Activated CD4-positive, CD25-positive, alpha-beta regulatory T cell treated with anti-CD3 and anti-CD28 coated beads, Interleukin-2, amount 50 U/mL, for 24 hours (primary cell): Measurements from ENCODE around the gene ZRANB2.

Experiments used
- ATAC-seq, 2 donors: fragments of 150-1000 bp; cut with Tn5 transposase; one replicate each; pipeline ENCODE4 v1.10.0; 2021; ENCODE audit warnings: mild to moderate bottlenecking in 1 of 2, moderate library complexity in 1 of 2

ZRANB2 gene

GRCh38 chr1:71068325-71069240 lies 12.3 kb downstream of the ZRANB2 start:
- no peak for ATAC-seq

GRCh38 chr1:71054791-71055190 lies 26.0 kb downstream of the ZRANB2 start:
- no peak for ATAC-seq

GRCh38 chr1:71054281-71054731 lies 26.5 kb downstream of the ZRANB2 start:
- no peak for ATAC-seq

- ATAC-seq = no peak
Observed at GRCh38 chr1:71053758-71054157, 27.1 kb downstream of the ZRANB2 start.

GRCh38 chr1:71053146-71053545 lies 27.7 kb downstream of the ZRANB2 start:
- no peak for ATAC-seq

GRCh38 chr1:71049951-71050598 lies 30.8 kb downstream of the ZRANB2 start:
- peak in 1 of 2 donors; percentile 39 for ATAC-seq

DNA sequence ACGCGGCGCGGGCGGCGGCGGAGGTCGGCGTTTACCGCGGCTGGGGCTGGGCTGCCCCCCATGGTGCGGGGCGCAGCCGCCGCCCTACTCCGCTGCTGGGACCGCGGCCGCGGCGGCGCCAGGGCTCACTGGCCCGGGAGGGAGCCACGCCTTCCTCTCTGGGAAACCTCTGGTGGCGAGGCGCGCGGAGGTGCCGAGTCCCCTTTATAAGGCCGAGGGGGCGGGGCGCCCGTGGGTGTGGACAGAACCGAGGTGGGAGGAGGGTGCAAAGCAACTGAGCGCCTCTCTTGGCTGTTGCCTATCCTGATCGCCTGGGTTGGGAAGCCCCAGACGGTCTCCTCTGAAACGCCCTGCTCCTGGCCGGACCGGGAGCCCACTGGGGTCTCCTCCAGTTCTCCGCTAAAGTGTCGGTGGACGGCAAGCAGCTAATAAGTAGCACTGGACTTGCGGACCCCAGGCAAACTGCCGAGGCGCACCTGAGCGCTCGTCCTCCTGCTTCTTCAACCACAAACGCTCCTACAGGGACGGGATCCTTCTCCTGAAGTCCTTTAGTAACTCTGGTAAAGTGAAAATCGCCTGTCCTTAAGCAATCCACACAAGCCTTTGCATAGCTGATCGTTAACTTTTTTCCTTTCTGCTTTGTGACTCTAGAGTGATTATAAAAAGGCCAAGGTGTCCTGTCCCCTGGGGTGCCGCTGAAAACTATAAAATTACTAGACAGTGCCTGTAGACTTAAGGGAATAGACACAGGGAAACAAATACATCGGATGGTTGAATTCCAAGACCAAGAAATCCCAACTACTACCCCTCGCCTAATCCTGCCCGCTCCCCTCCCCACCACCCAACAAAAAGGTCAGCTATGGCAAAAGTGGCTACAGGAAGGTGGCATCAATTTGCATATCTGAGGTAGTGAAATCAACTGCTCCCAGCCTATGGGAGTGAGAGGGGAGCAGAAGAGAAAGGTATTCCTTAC lies 32.9 kb downstream of the ZRANB2 start, which contains the start of gene PTGER3:
PTGER3 (minus strand) TSS at position 182 of the 973 bp plus-strand sequence. CDS start 239 bp downstream, outside the sequence.
- peak; percentile 48 to 49 for ATAC-seq

- peak; percentile 42 to 44 for ATAC-seq
Observed at GRCh38 chr1:71046891-71047634, 33.8 kb downstream of the ZRANB2 start.

DNA sequence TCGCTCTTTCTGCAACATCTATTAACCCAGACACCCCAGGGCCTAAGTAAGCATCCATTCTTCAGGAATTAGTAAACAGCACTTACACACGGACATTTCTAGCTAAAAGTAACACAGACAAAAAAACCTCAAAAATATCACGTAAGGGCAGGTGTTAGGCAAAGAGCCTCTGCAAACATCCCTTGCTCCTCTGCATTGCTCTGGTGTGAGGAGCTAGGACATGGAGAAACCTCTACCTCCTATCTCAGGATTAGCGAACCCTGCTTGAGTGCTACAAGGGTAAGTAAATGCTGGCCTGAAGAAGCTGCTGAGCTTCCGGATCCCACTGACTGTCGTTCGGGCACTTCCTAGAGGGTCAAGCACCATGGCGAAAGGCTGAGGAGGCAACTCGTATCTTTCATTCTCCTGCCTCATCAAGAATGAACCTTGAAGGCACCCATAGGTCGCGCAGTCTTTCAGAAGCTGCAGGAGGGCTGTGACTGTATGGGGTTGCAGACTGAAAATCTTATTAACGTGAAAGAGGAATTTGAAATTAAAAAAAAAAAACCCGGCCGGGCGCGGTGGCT lies 35.3 kb downstream of the ZRANB2 start:
- no peak for ATAC-seq

DNA sequence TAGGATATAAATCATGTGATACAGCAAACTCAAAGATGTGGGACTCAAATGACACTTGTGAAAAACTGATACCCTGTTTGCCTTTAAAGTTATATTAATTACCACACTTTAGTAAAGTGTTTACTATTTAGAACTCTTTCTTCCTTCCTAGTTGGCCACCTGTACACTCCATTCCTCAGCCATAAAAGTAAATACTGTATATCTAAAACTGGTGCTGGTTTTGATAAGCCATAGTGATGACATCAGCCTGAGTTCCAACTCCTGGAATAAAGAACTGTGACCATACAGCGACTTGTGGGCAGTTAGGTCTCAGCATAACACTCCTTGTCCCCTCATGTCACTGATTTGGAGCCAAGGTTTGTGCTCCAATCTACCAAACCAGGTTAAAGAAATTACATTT lies 36.0 kb downstream of the ZRANB2 start:
- ATAC-seq = no peak

- no peak for ATAC-seq
Observed at GRCh38 chr1:71043065-71043464, 37.8 kb downstream of the ZRANB2 start.

DNA sequence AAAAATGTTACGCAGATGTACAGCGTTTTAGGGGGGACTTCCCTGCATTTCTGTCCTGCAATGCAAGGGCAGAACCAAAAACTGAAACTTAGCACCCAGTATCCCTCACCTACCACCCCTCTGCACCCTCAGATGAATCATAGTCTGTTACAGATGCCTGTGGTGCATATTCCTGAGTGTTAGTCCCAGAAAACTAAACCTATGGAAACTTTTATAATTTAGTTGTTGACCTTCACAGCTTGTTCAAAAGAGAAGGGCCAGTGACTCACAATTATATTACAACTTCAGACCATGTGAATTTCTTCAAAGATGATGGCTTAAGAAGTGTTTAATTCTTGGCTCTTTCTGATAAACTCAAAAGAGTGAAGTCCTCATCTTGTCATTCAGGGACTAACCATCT lies 39.0 kb downstream of the ZRANB2 start:
- ATAC-seq = no peak

DNA sequence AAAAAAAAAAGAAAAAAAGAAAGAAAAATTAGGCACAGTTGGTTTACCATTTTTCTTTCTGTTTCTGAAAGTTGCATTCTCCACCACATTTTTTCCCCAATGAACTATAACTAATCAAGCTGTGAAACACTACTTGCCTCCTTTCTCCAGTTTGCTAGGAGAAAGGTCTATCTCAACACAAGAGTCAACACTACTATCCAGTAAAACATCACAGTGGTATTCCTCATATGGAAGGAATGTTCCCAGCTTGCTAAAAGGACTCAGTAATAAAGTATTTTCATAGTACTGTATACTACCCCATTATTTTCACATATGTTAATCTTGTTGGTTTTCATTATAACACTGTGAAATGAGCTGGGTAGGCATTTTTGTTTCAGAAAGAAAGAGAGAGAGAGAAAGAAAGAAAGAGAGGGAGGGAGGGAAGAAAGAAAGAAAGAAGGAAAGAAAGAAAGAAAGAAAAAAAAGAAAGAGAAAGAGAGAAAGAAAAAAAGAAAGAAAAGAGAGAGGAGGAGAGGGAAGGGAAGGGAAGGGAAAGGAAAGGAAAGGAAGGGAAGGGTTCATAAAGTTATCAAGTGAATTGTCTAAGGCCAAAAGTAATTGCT lies 41.1 kb downstream of the ZRANB2 start:
- no peak for ATAC-seq

- ATAC-seq = no peak
Observed at GRCh38 chr1:71038942-71039341, 41.9 kb downstream of the ZRANB2 start.

DNA sequence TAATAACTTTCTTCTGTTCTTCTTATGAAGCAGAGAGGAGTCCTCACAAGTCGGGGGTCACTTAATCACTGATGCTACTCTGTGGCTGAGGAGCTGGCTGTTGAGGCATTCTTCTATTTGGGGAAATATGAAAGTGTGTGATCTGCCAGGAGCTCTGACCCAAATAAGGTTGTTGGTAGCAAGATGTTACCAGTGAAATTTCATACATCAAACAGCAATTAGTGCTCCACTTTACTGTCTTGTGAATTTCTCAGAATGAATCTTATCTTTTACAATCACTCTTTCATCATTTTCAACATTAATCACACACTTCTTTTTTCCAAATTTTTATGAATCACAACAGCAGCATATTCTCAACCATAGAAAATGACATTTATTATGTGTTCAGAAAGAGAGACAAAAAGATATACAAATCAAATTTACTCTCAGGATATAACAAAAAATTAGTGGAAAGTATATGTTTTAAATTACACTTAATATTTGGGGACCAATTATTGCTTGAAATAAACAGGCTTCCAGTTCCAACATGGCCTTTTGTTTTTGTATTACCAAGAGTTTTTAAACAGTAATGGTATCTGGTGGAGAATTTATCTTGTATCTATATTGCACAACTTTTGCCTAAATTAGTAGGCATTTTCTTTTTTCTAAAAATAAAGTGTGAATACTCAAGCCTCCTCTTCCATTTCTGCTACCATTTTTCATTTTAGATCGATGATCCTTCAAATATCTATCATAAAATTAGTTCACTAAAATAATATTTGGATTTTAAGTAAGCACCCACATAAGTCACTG lies 42.8 kb downstream of the ZRANB2 start:
- ATAC-seq = no peak

DNA sequence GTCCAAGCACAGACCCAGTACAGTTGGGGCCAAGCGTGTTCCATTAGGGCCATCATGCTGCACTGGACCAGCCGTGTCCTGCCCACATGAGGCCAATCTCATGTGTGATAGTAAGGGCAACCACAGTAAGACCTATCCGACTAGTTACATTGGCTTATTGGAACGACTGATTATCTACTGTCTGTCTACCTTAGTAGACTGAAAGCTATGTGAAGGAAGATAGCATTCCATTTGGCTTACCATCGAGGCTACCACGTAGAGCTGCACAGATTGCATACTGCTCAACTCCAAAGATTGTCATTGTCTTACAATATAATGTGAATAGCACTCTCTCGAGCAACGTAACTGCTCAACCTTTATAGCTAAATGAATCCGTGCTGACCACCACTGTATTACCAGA lies 43.8 kb downstream of the ZRANB2 start:
- no peak for ATAC-seq

DNA sequence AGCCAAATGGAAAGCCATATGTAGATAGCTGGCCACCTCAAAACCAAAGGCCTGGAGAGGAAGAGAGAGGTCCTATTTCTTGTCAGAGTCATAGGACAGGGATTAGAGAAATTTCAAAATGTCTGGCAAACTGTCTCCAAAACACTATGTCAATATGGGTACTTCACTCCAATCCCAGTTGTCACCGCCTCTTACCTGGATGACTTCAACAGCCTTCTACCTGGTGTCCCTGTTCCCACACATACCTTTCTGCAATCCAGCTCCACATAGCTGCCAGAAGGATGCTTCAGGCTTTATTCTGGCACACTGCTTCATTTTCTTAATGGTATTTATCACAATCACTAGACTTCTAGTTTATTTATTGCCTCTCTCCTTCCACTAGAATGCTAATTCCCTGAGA lies 47.7 kb downstream of the ZRANB2 start:
- ATAC-seq = no peak

DNA sequence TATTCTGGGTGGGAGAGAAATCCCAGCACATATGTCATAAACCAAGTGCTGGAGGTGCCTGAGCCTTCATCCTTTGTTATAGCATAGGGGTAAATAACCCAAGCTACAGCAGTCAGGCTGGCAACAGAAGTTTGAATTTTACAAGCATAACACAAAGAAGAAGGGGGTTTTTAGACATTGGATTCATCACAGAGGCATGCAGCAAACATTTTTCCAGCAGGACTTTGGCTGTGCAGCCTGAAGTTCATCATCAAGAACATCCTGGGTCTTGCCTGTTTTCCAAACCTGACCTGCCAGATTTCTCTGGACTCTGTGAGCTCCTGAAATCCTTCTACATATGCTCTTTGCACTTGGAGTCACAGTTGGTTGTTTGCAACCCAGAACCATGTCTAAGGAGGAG lies 49.4 kb downstream of the ZRANB2 start:
- no peak for ATAC-seq

- no peak for ATAC-seq
Observed at GRCh38 chr1:71030026-71030425, 50.8 kb downstream of the ZRANB2 start.

GRCh38 chr1:71028981-71029380 lies 51.9 kb downstream of the ZRANB2 start:
- no peak for ATAC-seq
